Stimulated activated CD4-positive, alpha-beta T cell treated with anti-CD3 and anti-CD28 coated beads, Interleukin-4, amount 100 ng/mL, for 24 hours (primary cell): Measurements from ENCODE around the gene F2RL2.
A peak's percentile ranks its signal among the peaks of the same experiment; 100 is the strongest.

Source experiments
- DNase-seq: peaks from one replicate; pipeline ENCODE4 v3.0.0-alpha.2; 2020

F2RL2 gene

GRCh38 chr5:76622973-76623596 lies at the start of gene F2RL2:
F2RL2 (minus strand) TSS chr5:76623403; CDS start chr5:76623230, 173 bp downstream.
- no peak for DNase-seq

- no peak for DNase-seq
These were observed 49.0 kb upstream of the F2RL2 start for GRCh38 chr5:76672242-76672641.

GRCh38 chr5:76670508-76670907 lies 47.3 kb upstream of the F2RL2 start:
- no peak for DNase-seq

- no peak for DNase-seq
These were observed 46.0 kb upstream of the F2RL2 start for GRCh38 chr5:76669245-76669644.

- DNase-seq: no peak
These were observed 44.3 kb upstream of the F2RL2 start for GRCh38 chr5:76667495-76667894.

- no peak for DNase-seq
These were observed 40.9 kb upstream of the F2RL2 start for GRCh38 chr5:76664079-76664478.

- DNase-seq: no peak
These were observed 40.4 kb upstream of the F2RL2 start for GRCh38 chr5:76663573-76663972.

- DNase-seq: no peak
These were observed 39.3 kb upstream of the F2RL2 start for GRCh38 chr5:76662521-76662920.

- no peak for DNase-seq
These were observed 37.2 kb upstream of the F2RL2 start for GRCh38 chr5:76660360-76660759.

GRCh38 chr5:76657683-76658311 lies 34.6 kb upstream of the F2RL2 start:
- DNase-seq: no peak

- no peak for DNase-seq
These were observed 33.9 kb upstream of the F2RL2 start for GRCh38 chr5:76657091-76657490.

- DNase-seq: no peak
These were observed 29.7 kb upstream of the F2RL2 start for GRCh38 chr5:76652809-76653414.

- no peak for DNase-seq
These were observed 25.9 kb upstream of the F2RL2 start for GRCh38 chr5:76649140-76649539.

- DNase-seq: no peak
These were observed 20.2 kb upstream of the F2RL2 start for GRCh38 chr5:76643371-76643770.

GRCh38 chr5:76642390-76643040 lies 19.3 kb upstream of the F2RL2 start:
- DNase-seq: no peak

GRCh38 chr5:76641514-76642120 lies 18.4 kb upstream of the F2RL2 start:
- peak; percentile 69 for DNase-seq

GRCh38 chr5:76638479-76638878 lies 15.3 kb upstream of the F2RL2 start:
- no peak for DNase-seq

- no peak for DNase-seq
These were observed 14.3 kb upstream of the F2RL2 start for GRCh38 chr5:76637490-76637889.

GRCh38 chr5:76634661-76635060 lies 11.5 kb upstream of the F2RL2 start:
- no peak for DNase-seq

- DNase-seq: no peak
These were observed 3.5 kb upstream of the F2RL2 start for GRCh38 chr5:76626738-76627137.

GRCh38 chr5:76625087-76625815 lies 2.0 kb upstream of the F2RL2 start:
- DNase-seq: no peak

- no peak for DNase-seq
These were observed 1.1 kb downstream of the F2RL2 start for GRCh38 chr5:76622076-76622475.

- DNase-seq: no peak
These were observed 3.0 kb downstream of the F2RL2 start for GRCh38 chr5:76620166-76620565.
